Pancreas (tissue), 10 donors: ENCODE measurements around the gene KRT15. TPM values are rescaled to one million over a fixed set of nuclear protein-coding genes. Genes with fewer than 3 reads are reported as not detected.

Experiments used
- ATAC-seq, 4 donors: fragments of 200-7000 bp; cut with Tn5 transposase; one replicate each; pipeline versions ENCODE4 v1.8.0 to v1.9.1; 2020; ENCODE audit warnings: mild to moderate bottlenecking in 4 of 4, moderate library complexity in 4 of 4
- DNase-seq, 6 donors: peaks; one replicate each; pipeline ENCODE4 v3.0.0-alpha.2; 2020
- FAIRE-seq: peaks from 2 replicates; lab custom pipeline; 2012; peaks lifted over from hg19 to GRCh38; lab: Jason Lieb, UNC
- H3K27ac ChIP-seq, 4 donors: fragments of 200-600 bp; sonication (generic); 1 replicate in 3 of 4; 2 replicates in 1 of 4; pipeline versions ENCODE4 v1.5.0 to v1.8.0; 2020
- H3K27me3 ChIP-seq, 4 donors: fragments of 200-600 bp; one replicate each; pipeline ENCODE4 v1.8.0; 2021
- H3K36me3 ChIP-seq, 3 donors: fragments of 200-600 bp; sonication (generic) in 1 of 3; one replicate each; pipeline versions ENCODE4 v1.5.0 to v1.8.0; 2020 to 2021
- H3K4me1 ChIP-seq, 3 donors: fragments of 200-600 bp; one replicate each; pipeline ENCODE4 v1.8.0; 2021
- H3K4me3 ChIP-seq, 4 donors: fragments of 200-600 bp; sonication (generic) in 2 of 4; one replicate each; pipeline versions ENCODE4 v1.5.0 to v1.8.0; 2020 to 2021
- H3K9me3 ChIP-seq, 4 donors: fragments of 200-600 bp; one replicate each; pipeline ENCODE4 v1.8.0; 2021
- CTCF ChIP-seq, 4 donors: fragments of 200-600 bp; sonication (generic) in 3 of 4; IDR thresholded peaks; one replicate each; pipeline versions ENCODE4 v1.5.0 to v1.8.0; 2021; ENCODE audit warnings: antibody characterized with exemption in 4 of 4
- WGBS, 2 donors: extraction: QIAGEN DNeasy Blood & Tissue Kit; methylation state at CpG; one replicate each; pipeline ENCODE4 v1.1.7; 2013; 5-methylcytosine and 5-hydroxymethylcytosine counted together
- intact Hi-C, 3 donors: fragments of 100-400 bp; cut with DNase I; formaldehyde crosslinking; loops; one replicate each; pipeline versions ENCODE4 v1.11.1 to v1.14.2; 2022
- polyA plus RNA-seq, 2 donors: library from polyadenylated mRNA; stranded (reverse); fragments of 200-250 nt; gene quantifications; one replicate each; pipeline ENCODE4 v1.2.3, GENCODE V29; 2013
- total RNA-seq, 6 donors: library from RNA; stranded (reverse); fragmentation: NEBNext Ultra II Directional in 4 of 6; extraction: Animal tissue kit (Norgen Biotek cat#: 25700) in 4 of 6; gene quantifications; one replicate each; pipeline versions ENCODE4 v1.2.1 to v1.2.4, GENCODE V29; 2021 to 2023
- donor health status: healthy with polysubstance abuse.
- donor health status: DM: no; HTN: no; CAD: no; lungs with moderate emphysema.
- donor health status: DM: no; HTN: no; CAD: no.
- donor health status: control.
- donor health status: control.
- donor health status: Bipolar disorder and iron deficiency.
- donor health status: DM: yes; HTN: yes; CAD: no.
- donor health status: DM: no; HTN: no; CAD: no.
- donor health status: DM: no; HTN: no; CAD: no.
- donor health status: DM: yes; HTN: yes; CAD: no.

Gene KRT15
- total and polyA plus RNA-seq, 8 donors: 0.20 to 1.4 (median 0.78) TPM

DNA sequence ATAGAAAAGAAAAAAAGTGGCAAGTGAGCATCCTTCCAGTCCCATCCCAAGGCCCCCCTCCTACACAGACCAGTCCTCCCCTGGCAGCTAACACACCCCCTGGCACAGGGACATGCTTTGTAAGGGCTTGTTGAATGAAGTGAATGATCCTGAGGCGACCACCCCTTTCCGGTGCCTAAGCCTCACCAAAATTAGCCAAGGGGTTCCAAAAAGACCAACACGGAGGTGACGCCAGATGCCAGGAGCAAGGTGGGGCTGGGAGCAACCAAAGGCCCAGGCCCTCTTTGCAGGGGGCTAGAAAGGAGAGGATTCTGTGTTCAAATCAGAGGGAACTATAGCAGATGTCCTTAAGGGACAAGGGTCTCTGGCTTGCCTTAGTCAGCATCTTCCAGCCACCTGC lies 43.3 kb downstream of the KRT15 start:
- intact Hi-C loops: no loop called here
- no peak for DNase-seq

DNA sequence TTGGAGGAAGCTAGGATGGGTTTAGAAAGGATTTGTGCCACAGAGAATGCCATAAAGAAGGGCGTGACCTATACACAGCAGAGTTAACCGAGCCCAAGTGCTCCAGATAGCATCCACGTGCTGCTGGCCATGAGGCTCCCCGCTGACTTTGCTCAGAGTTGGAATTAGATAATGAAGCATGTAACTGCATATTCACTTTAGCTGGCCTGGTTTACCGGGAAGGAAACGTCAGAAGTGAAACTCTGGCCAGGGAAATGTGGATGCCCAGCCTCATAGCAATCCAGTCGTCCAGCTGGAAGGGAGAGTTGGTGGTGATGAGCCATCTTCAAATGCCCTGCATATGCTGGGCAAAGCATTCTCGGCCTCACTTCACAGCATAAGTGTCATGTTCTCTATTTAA lies 43.8 kb downstream of the KRT15 start:
- no peaks in the 10 kb centered on the region for H3K9me3 ChIP-seq

More for the DNA sequence above, 43.3 kb downstream of the KRT15 start:
- H3K4me3 ChIP-seq: no peak overlapping the region
- no peak overlapping the region for H3K27ac ChIP-seq
- FAIRE-seq (no peak), ATAC-seq (no peak)
- no peaks in the 10 kb centered on the region for H3K9me3 ChIP-seq
- TF ChIP-seq CTCF (IDR thresholded peaks at IDR 0.05): no peak
- H3K36me3 ChIP-seq: no peaks in the 10 kb centered on the region
- no peaks in the 10 kb centered on the region for H3K4me1 ChIP-seq
- 83 to 98% methylated on average over 4 of the region's 4 CpGs for WGBS, 2 donors
- no peaks in the 10 kb centered on the region for H3K27me3 ChIP-seq

DNA sequence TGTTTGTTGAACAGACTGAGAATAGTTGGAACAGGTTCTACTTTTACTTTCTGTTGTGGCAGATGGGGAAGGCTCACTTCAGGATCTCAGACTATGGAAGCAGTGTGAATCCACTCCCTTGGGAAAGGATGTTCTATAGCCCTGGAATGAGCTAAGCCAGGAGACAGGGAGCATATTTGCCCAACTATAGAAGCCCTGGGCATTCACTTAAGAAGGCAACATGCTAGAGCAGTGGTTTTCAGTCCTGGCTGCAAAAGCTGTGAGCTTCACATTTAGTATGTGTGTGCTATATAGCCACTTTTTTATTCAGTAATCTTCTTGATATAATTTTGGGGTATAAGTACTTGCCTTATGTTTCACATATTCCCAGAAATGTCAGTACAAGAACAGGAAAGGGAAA lies 50.3 kb downstream of the KRT15 start:
- no peaks in the 10 kb centered on the region for H3K27me3 ChIP-seq
- H3K4me1 ChIP-seq: no peaks in the 10 kb centered on the region
- ATAC-seq (no peak), FAIRE-seq (no peak), DNase-seq (no peak)
- intact Hi-C loops: no loop called here
- H3K36me3 ChIP-seq: no peaks in the 10 kb centered on the region
- TF ChIP-seq CTCF (IDR thresholded peaks at IDR 0.05): no peak
- H3K4me3 ChIP-seq: no peak overlapping the region
- no peaks in the 10 kb centered on the region for H3K9me3 ChIP-seq
- H3K27ac ChIP-seq: no peak overlapping the region

More for the DNA sequence above, 43.8 kb downstream of the KRT15 start:
- no peak for TF ChIP-seq CTCF (IDR thresholded peaks at IDR 0.05)
- 51 to 61% methylated on average over 8 of the region's 8 CpGs for WGBS, 2 donors
- DNase-seq: no peak
- FAIRE-seq: no peak
- Histone ChIP-seq H3K27me3 (no peaks in the 10 kb centered on the region), H3K36me3 (no peaks in the 10 kb centered on the region), H3K4me1 (no peaks in the 10 kb centered on the region), H3K27ac (no peak overlapping the region), H3K4me3 (no peak overlapping the region)
- intact Hi-C loops: no loop called here
- ATAC-seq: no peak

GRCh38 chr17:41467561-41467960 lies 51.1 kb downstream of the KRT15 start:
- FAIRE-seq (no peak), ATAC-seq (no peak), DNase-seq (no peak)
- no peak for TF ChIP-seq CTCF (IDR thresholded peaks at IDR 0.05)
- WGBS, 2 donors: 65 to 67% methylated on average over 4 of the region's 4 CpGs
- Histone ChIP-seq H3K4me1 (no peaks in the 10 kb centered on the region), H3K27ac (no peak overlapping the region), H3K27me3 (no peaks in the 10 kb centered on the region), H3K9me3 (no peaks in the 10 kb centered on the region), H3K4me3 (no peak overlapping the region), H3K36me3 (no peaks in the 10 kb centered on the region)
- intact Hi-C loops: no loop called here

DNA sequence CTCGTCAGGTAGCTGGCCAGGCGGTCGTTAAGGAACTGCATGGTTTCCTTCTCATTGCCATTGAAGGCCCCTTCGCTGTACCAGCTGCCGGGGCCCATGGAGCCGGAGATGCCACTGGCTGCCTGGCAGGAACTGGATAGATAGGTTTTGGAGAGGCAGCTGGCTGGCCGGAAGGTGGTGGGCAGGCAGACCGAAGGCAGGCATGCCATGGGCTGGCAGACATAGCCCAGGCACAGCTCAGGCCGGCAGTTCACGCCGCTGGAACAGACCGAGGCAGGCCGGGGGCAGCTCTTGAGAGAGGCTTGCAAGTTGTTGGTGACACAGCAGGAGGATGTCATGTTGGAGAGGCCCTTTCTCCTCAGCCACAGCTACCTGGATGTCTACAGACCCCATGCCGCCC lies 51.7 kb downstream of the KRT15 start, which contains the start of gene KRT32:
Gene KRT32 (minus strand): TSS at position 399 of the 400 bp plus-strand sequence. CDS start 61 bp downstream, at position 338.
- no peak for ATAC-seq
- no peak within 1 kb of the TSS for H3K4me3 ChIP-seq
- H3K27me3 ChIP-seq: no peaks in the 10 kb centered on the region
- H3K4me1 ChIP-seq: no peaks in the 10 kb centered on the region
- no peak for TF ChIP-seq CTCF (IDR thresholded peaks at IDR 0.05)
- WGBS, 2 donors: 71 to 88% methylated on average over 13 to 14 of the region's 14 CpGs
- DNase-seq: no peak
- no peaks in the 10 kb centered on the region for H3K9me3 ChIP-seq
- H3K27ac ChIP-seq: no peak within 1 kb of the TSS
- H3K36me3 ChIP-seq: no peaks in the 10 kb centered on the region
- no peak for FAIRE-seq
- intact Hi-C loops: no loop called here
